ENCODE data around the gene ATRAID. TPM values are rescaled to one million over a fixed set of nuclear protein-coding genes. Genes with fewer than 3 reads are reported as not detected.

The ATRAID gene
- total RNA-seq, 1 donor from 2014 or later: 172 TPM

DNA sequence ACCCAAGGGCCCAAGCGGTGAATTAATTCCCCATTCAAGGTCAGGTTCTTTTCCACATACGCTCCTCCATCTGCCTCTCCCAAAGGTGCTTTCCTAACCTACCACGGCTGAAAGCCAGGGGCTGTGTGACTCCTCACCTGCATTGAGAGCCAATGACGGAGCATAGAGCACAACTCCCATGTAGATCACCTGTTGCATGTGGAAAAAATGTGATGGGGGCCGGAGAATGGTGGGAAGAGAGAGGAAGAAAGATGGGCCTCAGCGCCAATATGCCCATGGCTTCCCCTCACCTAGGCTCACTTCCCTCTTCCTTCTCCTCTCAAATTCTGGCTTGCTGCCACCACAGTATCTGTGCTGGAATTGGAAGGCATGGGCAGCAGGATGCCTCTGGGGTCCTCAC lies 5.5 kb upstream of the ATRAID start:
- H3K4me1 ChIP-seq (ENCODE audit: control insufficient read depth in 3 of 3, insufficient read depth in 3 of 3, low read length in 3 of 3): peaks cover 4 to 5% (median 4%) of the 10 kb centered on the region in 3 donors
- H3K27ac ChIP-seq (ENCODE audit: low read depth, low read length): no peak overlapping the region
- H3K4me3 ChIP-seq (ENCODE audit: low read length in 3 of 3): no peak overlapping the region
- no peak overlapping the region for H3K9ac ChIP-seq (ENCODE audit: low read depth in 1 of 3, low read length in 3 of 3)
- peaks cover 58 to 72% (median 71%) of the 10 kb centered on the region in 3 donors for H3K36me3 ChIP-seq (ENCODE audit: control insufficient read depth in 3 of 3, insufficient read depth in 3 of 3, low read length in 3 of 3)
- no peaks in the 10 kb centered on the region for H3K9me3 ChIP-seq (ENCODE audit: control insufficient read depth in 3 of 3, low read length in 3 of 3)
- H3K27me3 ChIP-seq (ENCODE audit: control insufficient read depth in 3 of 3, insufficient read depth in 3 of 3, low read length in 3 of 3): no peaks in the 10 kb centered on the region

DNA sequence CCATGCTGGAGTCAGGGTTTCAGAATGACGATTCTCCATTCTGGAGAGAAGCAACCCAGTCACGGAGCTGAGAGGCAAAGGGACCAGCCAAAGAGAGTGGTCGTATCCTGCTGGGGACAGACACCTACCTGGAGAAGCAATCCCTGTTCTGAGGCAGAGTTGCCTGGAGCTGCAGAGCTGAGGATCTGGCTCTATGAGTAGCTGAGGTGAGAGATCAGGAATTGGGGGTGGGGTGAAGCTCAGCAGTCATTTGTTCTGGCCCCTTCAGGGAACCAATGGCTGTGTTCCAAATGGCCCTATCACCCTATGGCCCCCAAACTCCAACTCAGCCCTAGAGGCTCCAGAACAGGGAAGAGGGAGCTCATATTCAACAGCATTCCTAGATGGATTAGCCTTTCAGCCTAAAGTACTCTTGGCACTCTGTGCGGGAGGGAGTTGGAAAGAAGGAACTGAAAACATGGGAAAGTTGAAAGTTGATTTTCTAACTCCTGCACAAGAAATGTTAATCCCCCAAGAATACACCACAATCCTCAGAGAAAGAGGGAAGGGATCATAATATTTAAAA lies 3.3 kb upstream of the ATRAID start:
- H3K4me3 ChIP-seq (ENCODE audit: low read length in 3 of 3): no peak overlapping the region
- no peaks in the 10 kb centered on the region for H3K27me3 ChIP-seq (ENCODE audit: control insufficient read depth in 3 of 3, insufficient read depth in 3 of 3, low read length in 3 of 3)
- no peak overlapping the region for H3K9ac ChIP-seq (ENCODE audit: low read depth in 1 of 3, low read length in 3 of 3)
- H3K27ac ChIP-seq (ENCODE audit: low read depth, low read length): no peak overlapping the region
- no peaks in the 10 kb centered on the region for H3K9me3 ChIP-seq (ENCODE audit: control insufficient read depth in 3 of 3, low read length in 3 of 3)
- H3K4me1 ChIP-seq (ENCODE audit: control insufficient read depth in 3 of 3, insufficient read depth in 3 of 3, low read length in 3 of 3): peaks cover 15 to 20% (median 16%) of the 10 kb centered on the region in 3 donors
- peaks cover 44 to 54% (median 53%) of the 10 kb centered on the region in 3 donors for H3K36me3 ChIP-seq (ENCODE audit: control insufficient read depth in 3 of 3, insufficient read depth in 3 of 3, low read length in 3 of 3)

DNA sequence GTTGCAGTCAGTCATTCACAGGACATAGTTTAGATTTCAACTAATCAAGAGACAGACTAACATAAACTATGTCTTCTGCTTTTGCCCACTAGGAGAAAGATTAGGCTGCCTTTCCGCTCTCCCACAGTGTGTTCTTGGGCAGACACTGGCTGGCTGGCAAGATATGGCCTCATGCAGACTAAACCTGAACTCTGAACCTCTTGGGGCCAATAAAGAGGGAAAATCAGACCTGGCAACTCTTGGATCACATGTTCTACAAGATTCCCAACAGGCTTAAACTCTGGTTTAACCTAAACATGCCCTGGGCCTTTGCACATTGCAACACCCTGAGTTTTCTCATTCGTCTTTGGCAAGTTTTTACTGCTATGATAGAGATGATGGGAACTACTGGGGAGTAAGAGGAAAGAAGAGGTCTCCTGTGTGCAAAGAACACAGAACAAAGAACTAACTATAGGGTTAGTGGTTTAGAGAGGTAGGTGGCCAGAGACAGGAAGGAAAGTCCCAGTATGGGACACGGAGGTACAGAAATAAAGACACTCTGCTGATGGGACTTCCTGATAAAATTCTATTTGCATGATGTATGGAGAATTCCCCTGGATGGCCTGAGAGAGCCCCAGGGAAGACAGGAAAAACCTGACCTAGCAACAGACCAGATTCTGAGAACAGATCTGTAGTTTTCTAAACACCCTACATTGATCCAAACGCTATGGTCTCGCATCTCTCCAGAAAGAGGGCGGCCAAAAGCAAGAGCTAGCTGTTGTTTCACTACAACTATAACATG lies 2.0 kb upstream of the ATRAID start:
- Histone ChIP-seq H3K9me3 (ENCODE audit: control insufficient read depth in 3 of 3, low read length in 3 of 3) (no peaks in the 10 kb centered on the region), H3K36me3 (ENCODE audit: control insufficient read depth in 3 of 3, insufficient read depth in 3 of 3, low read length in 3 of 3) (peaks cover 33 to 42% (median 41%) of the 10 kb centered on the region in 3 donors), H3K4me1 (ENCODE audit: control insufficient read depth in 3 of 3, insufficient read depth in 3 of 3, low read length in 3 of 3) (peaks cover 16 to 21% (median 17%) of the 10 kb centered on the region in 3 donors), H3K27me3 (ENCODE audit: control insufficient read depth in 3 of 3, insufficient read depth in 3 of 3, low read length in 3 of 3) (no peaks in the 10 kb centered on the region), H3K27ac (ENCODE audit: low read depth, low read length) (no peak overlapping the region), H3K9ac (ENCODE audit: low read depth in 1 of 3, low read length in 3 of 3) (no peak overlapping the region), H3K4me3 (ENCODE audit: low read length in 3 of 3) (no peak overlapping the region)

DNA sequence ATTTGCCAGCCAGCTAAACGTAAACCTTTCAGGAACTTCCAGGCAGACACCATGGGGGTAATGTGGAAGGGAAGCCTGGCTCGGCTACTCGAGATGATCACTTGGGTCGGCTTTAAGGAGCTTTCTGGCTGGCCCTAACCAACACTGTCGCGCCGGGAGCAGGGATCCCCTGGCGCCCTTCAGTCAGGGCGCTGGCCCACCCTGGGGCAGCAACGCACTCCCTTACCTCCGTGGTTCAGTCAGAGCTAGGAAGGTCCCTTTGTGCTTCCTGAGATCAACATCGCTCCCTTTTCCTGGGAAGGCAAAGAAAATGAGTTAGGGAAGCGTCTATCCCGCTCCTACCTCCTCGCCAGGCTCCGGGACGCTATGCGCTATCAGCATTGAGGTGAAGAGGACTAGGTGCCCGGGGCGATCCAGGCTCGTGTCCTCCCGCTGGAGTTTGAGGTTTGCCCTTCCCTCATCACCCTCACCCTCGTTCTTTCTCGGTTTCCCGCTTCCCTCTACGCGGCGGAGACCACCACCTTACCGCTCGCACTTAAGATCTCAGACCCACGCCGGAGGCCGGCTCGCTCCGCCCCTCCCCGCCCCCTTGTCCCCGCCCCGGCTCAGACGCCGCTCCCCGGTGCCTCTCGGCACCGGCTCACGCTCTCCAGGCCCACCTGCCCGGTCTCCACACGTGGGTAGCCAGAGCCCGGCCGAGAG lies 449 bp upstream of the ATRAID start:
- Histone ChIP-seq H3K9me3 (ENCODE audit: control insufficient read depth in 3 of 3, low read length in 3 of 3) (no peaks in the 10 kb centered on the region), H3K27ac (ENCODE audit: low read depth, low read length) (peak overlapping the region; percentile 98), H3K4me1 (ENCODE audit: control insufficient read depth in 3 of 3, insufficient read depth in 3 of 3, low read length in 3 of 3) (peaks cover 16 to 21% (median 17%) of the 10 kb centered on the region in 3 donors), H3K36me3 (ENCODE audit: control insufficient read depth in 3 of 3, insufficient read depth in 3 of 3, low read length in 3 of 3) (peaks cover 32 to 46% (median 35%) of the 10 kb centered on the region in 3 donors), H3K9ac (ENCODE audit: low read depth in 1 of 3, low read length in 3 of 3) (peak overlapping the region; percentile 77 to 85 (median 80)), H3K27me3 (ENCODE audit: control insufficient read depth in 3 of 3, insufficient read depth in 3 of 3, low read length in 3 of 3) (no peaks in the 10 kb centered on the region), H3K4me3 (ENCODE audit: low read length in 3 of 3) (peak overlapping the region; percentile 88 to 96 (median 88))

DNA sequence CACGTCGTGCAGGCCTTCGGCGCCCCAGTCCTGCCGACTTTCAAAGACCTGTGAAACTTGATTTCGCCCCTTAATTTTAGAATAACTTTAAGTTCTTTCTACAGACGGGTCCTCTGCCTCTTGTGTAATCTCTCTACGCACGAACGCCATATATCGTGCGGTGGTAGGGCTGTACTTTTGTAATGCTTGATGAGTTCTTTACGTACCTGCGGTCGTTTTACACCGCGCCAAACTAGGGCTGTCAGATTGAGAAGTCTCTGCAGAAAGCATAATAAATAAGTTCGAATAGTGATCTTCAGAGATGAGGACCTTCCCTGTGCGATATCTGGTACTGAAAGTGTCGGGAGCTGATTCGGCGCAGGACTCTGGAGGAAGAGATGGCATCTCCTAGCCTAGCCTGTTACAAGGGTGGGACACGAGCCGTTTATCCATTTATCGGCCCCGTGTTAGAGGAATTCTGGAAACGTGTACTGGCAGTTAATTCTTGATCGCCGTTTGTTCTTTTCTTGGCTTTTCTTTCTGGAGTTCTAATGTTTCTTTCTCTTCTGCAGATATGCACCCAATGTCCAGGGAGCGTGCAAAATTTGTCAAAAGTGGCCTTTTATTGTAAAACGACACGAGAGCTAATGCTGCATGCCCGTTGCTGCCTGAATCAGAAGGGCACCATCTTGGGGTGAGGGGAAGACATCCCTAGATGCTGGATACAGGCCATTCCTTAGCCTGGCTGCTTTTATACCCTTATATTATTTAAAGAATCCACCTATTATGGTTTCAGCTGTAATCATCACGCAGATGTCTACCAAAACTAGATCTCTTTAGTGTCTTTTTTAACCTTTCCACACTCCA lies 1.0 kb downstream of the ATRAID start:
- Histone ChIP-seq H3K27ac (ENCODE audit: low read depth, low read length) (peak overlapping the region; percentile 98), H3K36me3 (ENCODE audit: control insufficient read depth in 3 of 3, insufficient read depth in 3 of 3, low read length in 3 of 3) (peaks cover 17 to 36% (median 25%) of the 10 kb centered on the region in 3 donors), H3K27me3 (ENCODE audit: control insufficient read depth in 3 of 3, insufficient read depth in 3 of 3, low read length in 3 of 3) (no peaks in the 10 kb centered on the region), H3K9ac (ENCODE audit: low read depth in 1 of 3, low read length in 3 of 3) (peak overlapping the region; percentile 97 to 100 (median 99)), H3K4me1 (ENCODE audit: control insufficient read depth in 3 of 3, insufficient read depth in 3 of 3, low read length in 3 of 3) (peaks cover 17 to 27% (median 21%) of the 10 kb centered on the region in 3 donors), H3K4me3 (ENCODE audit: low read length in 3 of 3) (peak overlapping the region; percentile 88 to 96 (median 89)), H3K9me3 (ENCODE audit: control insufficient read depth in 3 of 3, low read length in 3 of 3) (no peaks in the 10 kb centered on the region)

DNA sequence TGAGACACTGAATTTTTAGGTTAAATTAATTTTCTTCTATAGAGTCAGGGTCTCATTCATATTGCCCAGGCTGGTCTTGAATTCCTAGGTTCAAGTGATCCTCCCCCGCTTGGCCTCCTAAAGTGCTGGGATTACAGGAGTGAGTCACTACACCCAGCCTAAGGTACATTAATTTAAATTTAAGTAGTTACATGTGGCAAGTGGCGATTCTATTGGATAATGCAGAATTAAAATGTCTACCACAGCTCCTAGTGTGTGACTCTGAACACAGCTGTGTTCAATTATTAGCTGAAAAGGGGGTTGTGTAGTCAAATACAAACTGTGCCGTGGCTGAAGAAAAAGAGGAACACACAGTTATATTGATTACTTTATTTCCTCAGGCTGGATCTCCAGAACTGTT lies 3.1 kb downstream of the ATRAID start:
- H3K27me3 ChIP-seq (ENCODE audit: control insufficient read depth in 3 of 3, insufficient read depth in 3 of 3, low read length in 3 of 3): no peaks in the 10 kb centered on the region
- H3K9ac ChIP-seq (ENCODE audit: low read depth in 1 of 3, low read length in 3 of 3): no peak overlapping the region
- no peaks in the 10 kb centered on the region for H3K9me3 ChIP-seq (ENCODE audit: control insufficient read depth in 3 of 3, low read length in 3 of 3)
- H3K4me1 ChIP-seq (ENCODE audit: control insufficient read depth in 3 of 3, insufficient read depth in 3 of 3, low read length in 3 of 3): peaks cover 17 to 30% (median 26%) of the 10 kb centered on the region in 3 donors
- H3K4me3 ChIP-seq (ENCODE audit: low read length in 3 of 3): no peak overlapping the region
- no peak overlapping the region for H3K27ac ChIP-seq (ENCODE audit: low read depth, low read length)
- H3K36me3 ChIP-seq (ENCODE audit: control insufficient read depth in 3 of 3, insufficient read depth in 3 of 3, low read length in 3 of 3): peaks cover 7 to 32% (median 15%) of the 10 kb centered on the region in 3 donors

DNA sequence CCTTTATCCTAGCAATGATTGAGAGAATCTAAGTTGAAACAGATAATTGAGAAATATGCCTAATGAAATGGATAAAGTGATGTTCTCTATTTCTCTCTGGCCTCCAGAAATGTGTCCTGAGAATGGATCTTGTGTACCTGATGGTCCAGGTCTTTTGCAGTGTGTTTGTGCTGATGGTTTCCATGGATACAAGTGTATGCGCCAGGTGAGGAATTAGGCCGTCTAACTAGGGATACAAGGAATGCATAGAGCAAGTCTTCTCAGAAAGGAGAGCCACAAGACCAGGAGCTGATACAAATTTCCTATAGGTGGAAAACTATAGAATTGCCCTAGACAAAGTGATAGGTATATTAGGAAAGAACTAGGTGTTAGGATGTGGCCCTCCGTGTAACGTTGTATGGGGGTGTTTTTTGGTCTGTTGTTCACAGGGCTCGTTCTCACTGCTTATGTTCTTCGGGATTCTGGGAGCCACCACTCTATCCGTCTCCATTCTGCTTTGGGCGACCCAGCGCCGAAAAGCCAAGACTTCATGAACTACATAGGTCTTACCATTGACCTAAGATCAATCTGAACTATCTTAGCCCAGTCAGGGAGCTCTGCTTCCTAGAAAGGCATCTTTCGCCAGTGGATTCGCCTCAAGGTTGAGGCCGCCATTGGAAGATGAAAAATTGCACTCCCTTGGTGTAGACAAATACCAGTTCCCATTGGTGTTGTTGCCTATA lies 4.7 kb downstream of the ATRAID start:
- peak overlapping the region; percentile 13 to 82 (median 60) for H3K4me3 ChIP-seq (ENCODE audit: low read length in 3 of 3)
- no peak overlapping the region for H3K27ac ChIP-seq (ENCODE audit: low read depth, low read length)
- no peaks in the 10 kb centered on the region for H3K27me3 ChIP-seq (ENCODE audit: control insufficient read depth in 3 of 3, insufficient read depth in 3 of 3, low read length in 3 of 3)
- peaks cover 12 to 45% (median 23%) of the 10 kb centered on the region in 3 donors for H3K36me3 ChIP-seq (ENCODE audit: control insufficient read depth in 3 of 3, insufficient read depth in 3 of 3, low read length in 3 of 3)
- H3K4me1 ChIP-seq (ENCODE audit: control insufficient read depth in 3 of 3, insufficient read depth in 3 of 3, low read length in 3 of 3): peaks cover 10 to 23% (median 20%) of the 10 kb centered on the region in 3 donors
- H3K9ac ChIP-seq (ENCODE audit: low read depth in 1 of 3, low read length in 3 of 3): peak overlapping the region; percentile 20 to 75 (median 22)
- H3K9me3 ChIP-seq (ENCODE audit: control insufficient read depth in 3 of 3, low read length in 3 of 3): no peaks in the 10 kb centered on the region

DNA sequence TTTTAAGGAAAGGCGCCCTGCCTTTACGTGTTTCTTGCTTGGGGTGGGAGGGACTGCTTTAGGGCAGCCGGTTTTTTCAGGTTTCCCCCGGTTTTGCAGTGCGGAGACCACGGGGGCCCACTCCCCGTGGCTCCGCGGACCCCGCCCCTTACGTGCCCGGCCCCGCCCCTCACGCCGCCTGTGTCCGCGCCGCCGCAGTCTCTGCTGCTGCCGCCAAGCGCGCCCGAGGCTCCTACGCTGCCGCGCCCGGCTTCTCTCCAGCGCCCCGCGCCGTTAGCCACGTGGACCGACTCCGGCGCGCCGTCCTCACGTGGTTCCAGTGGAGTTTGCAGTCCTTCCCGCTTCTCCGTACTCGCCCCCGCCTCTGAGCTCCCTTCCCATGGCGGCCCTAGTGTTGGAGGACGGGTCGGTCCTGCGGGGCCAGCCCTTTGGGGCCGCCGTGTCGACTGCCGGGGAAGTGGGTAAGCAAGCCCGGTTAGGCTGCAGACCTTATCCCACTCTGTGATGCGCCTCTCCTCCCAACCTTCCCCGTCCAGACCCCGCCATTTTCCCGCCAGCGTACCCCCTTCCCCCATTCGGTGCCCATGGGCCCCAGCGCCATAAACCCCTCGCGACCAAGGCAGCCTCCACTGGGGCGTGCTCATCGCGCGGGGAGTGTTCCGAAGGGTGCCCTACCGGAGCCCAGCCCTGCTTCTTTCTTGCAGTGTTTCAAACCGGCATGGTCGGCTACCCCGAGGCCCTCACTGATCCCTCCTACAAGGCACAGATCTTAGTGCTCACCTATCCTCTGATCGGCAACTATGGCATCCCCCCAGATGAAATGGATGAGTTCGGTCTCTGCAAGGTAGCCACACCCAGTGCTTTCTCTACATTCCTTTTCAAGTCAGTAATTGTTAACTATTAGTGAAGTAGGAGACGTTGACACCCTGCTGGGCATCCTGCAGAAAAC lies 5.6 kb downstream of the ATRAID start, which contains the start of gene CAD:
Gene CAD (plus strand): TSS at position 197 of the 949 bp plus-strand sequence. CDS start 183 bp downstream, at position 380.
- Histone ChIP-seq H3K4me1 (ENCODE audit: control insufficient read depth in 3 of 3, insufficient read depth in 3 of 3, low read length in 3 of 3) (peaks cover 10 to 22% (median 20%) of the 10 kb centered on the region in 3 donors), H3K9ac (ENCODE audit: low read depth in 1 of 3, low read length in 3 of 3) (peak within 1 kb of the TSS; percentile 66 to 75 (median 67)), H3K36me3 (ENCODE audit: control insufficient read depth in 3 of 3, insufficient read depth in 3 of 3, low read length in 3 of 3) (peaks cover 17 to 53% (median 30%) of the 10 kb centered on the region in 3 donors), H3K27ac (ENCODE audit: low read depth, low read length) (peak within 1 kb of the TSS; percentile 49), H3K9me3 (ENCODE audit: control insufficient read depth in 3 of 3, low read length in 3 of 3) (no peaks in the 10 kb centered on the region), H3K27me3 (ENCODE audit: control insufficient read depth in 3 of 3, insufficient read depth in 3 of 3, low read length in 3 of 3) (no peaks in the 10 kb centered on the region), H3K4me3 (ENCODE audit: low read length in 3 of 3) (peak within 1 kb of the TSS; percentile 75 to 82 (median 76))

Measured in skeletal muscle tissue (tissue), 4 donors.